Gastroesophageal sphincter (tissue), 4 donors: ENCODE results near the gene MAS1. TPM values are rescaled to one million over a fixed set of nuclear protein-coding genes. Genes with fewer than 3 reads are reported as not detected.
"Not testable (repeated sequence)": the region's sequence is repeated elsewhere in the genome, so short reads cannot be mapped to it uniquely, and the experiment has no call there.

Experiments
- ATAC-seq: fragments of 150-250 bp; one replicate; pipeline ENCODE4 v1.9.1; 2016; ENCODE audit warnings: mild to moderate bottlenecking, moderate library complexity
- H3K27ac ChIP-seq, 4 donors: fragments of 200-600 bp; sonication (generic) in 3 of 4; 1 replicate in 3 of 4; 2 replicates in 1 of 4; pipeline ENCODE4 v1.5.1; 2016 to 2019
- H3K27me3 ChIP-seq: fragments of 200-600 bp; sonication (generic); one replicate; pipeline ENCODE4 v1.5.1; 2019
- H3K36me3 ChIP-seq, 2 donors: fragments of 200-600 bp; sonication (generic); one replicate each; pipeline ENCODE4 v1.5.1; 2019; ENCODE audit warnings: control low read depth in 1 of 2
- H3K4me1 ChIP-seq, 3 donors: fragments of 200-600 bp; sonication (generic); 1 replicate in 2 of 3; 2 replicates in 1 of 3; pipeline ENCODE4 v1.5.1; 2016 to 2019; ENCODE audit warnings: control low read depth in 2 of 3
- H3K4me3 ChIP-seq, 2 donors: fragments of 200-600 bp; sonication (generic); one replicate each; pipeline ENCODE4 v1.5.1; 2019; ENCODE audit warnings: mild to moderate bottlenecking in 1 of 2, moderate library complexity in 1 of 2
- H3K9me3 ChIP-seq, 3 donors: fragments of 200-600 bp; sonication (generic); one replicate each; pipeline ENCODE4 v1.5.1; 2017 to 2019; ENCODE audit warnings: control low read depth in 2 of 3
- CTCF ChIP-seq, 4 experiments: fragments of 200-600 bp in 2 of 4; fragments of 450-650 bp in 2 of 4; sonication (generic) in 1 of 4; IDR thresholded peaks; one replicate each; pipeline ENCODE4 v1.5.1; 2017 to 2019; ENCODE audit warnings: antibody characterized with exemption in 4 of 4, mild to moderate bottlenecking in 2 of 4, moderate library complexity in 2 of 4
- EP300 ChIP-seq: sonication (generic); formaldehyde crosslinking; IDR thresholded peaks from one replicate; pipeline ENCODE4 v1.6.1; 2017; ENCODE audit warnings: antibody characterized with exemption, mild to moderate bottlenecking
- POLR2A ChIP-seq, 2 donors: fragments of 450-650 bp; IDR thresholded peaks; one replicate each; pipeline ENCODE4 v1.6.1; 2017; ENCODE audit warnings: antibody characterized with exemption in 2 of 2, mild to moderate bottlenecking in 2 of 2, moderate library complexity in 1 of 2
- POLR2AphosphoS5 ChIP-seq: sonication (generic); formaldehyde crosslinking; IDR thresholded peaks from one replicate; pipeline ENCODE4 v1.6.1; 2017; ENCODE audit warnings: antibody characterized with exemption
- WGBS, 2 donors: methylation state at CpG; one replicate each; pipeline ENCODE4 v1.1.5; 2018; ENCODE audit warnings: low coverage in 1 of 2; 5-methylcytosine and 5-hydroxymethylcytosine counted together
- total RNA-seq, 4 donors: library from RNA; depleted of rRNA; stranded (reverse); fragments of >200 nt; gene quantifications; one replicate each; pipeline ENCODE4 v1.1.0, GENCODE V29; 2016

MAS1 gene
- total RNA-seq, 4 donors from 2014 or later: not detected

- WGBS, 2 donors: 62 to 65% methylated on average over 3 of the region's 4 CpGs
- TF ChIP-seq POLR2AphosphoS5 (no peak), POLR2A (IDR thresholded peaks at IDR 0.05) (no peak), EP300 (no peak), CTCF (IDR thresholded peaks at IDR 0.05) (no peak)
- H3K4me3 ChIP-seq: no peak overlapping the region
- ATAC-seq: no peak
- H3K27ac ChIP-seq: no peak overlapping the region
- peaks cover 0 to 5% (median 0%) of the 10 kb centered on the region in 3 donors for H3K9me3 ChIP-seq
- peaks cover 27% of the 10 kb centered on the region for H3K27me3 ChIP-seq
- no peaks in the 10 kb centered on the region for H3K36me3 ChIP-seq
- H3K4me1 ChIP-seq: no peaks in the 10 kb centered on the region
Observed at GRCh38 chr6:159916237-159916636, 25.4 kb downstream of the MAS1 start.

- Histone ChIP-seq H3K4me1 (no peaks in the 10 kb centered on the region), H3K9me3 (peaks cover 0 to 5% (median 0%) of the 10 kb centered on the region in 3 donors), H3K4me3 (no peak overlapping the region), H3K27ac (no peak overlapping the region), H3K27me3 (peaks cover 23% of the 10 kb centered on the region), H3K36me3 (no peaks in the 10 kb centered on the region)
- TF ChIP-seq EP300 (no peak), POLR2AphosphoS5 (no peak), CTCF (IDR thresholded peaks at IDR 0.05) (no peak), POLR2A (IDR thresholded peaks at IDR 0.05) (no peak)
- 56 to 68% methylated on average over 7 to 9 of the region's 9 CpGs for WGBS, 2 donors
- no peak for ATAC-seq
Observed at GRCh38 chr6:159916752-159917151, 26.0 kb downstream of the MAS1 start.

GRCh38 chr6:159919011-159919511 lies 28.3 kb downstream of the MAS1 start:
- H3K4me1 ChIP-seq: no peaks in the 10 kb centered on the region
- no peak for TF ChIP-seq CTCF (IDR thresholded peaks at IDR 0.05)
- no peak for TF ChIP-seq EP300
- TF ChIP-seq POLR2A (IDR thresholded peaks at IDR 0.05): no peak
- no peak for TF ChIP-seq POLR2AphosphoS5
- 73 to 92% methylated on average over 2 to 3 of the region's 7 CpGs for WGBS, 2 donors
- H3K27me3 ChIP-seq: peaks cover 6% of the 10 kb centered on the region
- ATAC-seq: no peak
- H3K9me3 ChIP-seq: peaks cover 0 to 5% (median 0%) of the 10 kb centered on the region in 3 donors
- no peak overlapping the region for H3K4me3 ChIP-seq
- no peak overlapping the region for H3K27ac ChIP-seq
- no peaks in the 10 kb centered on the region for H3K36me3 ChIP-seq

- Histone ChIP-seq H3K27ac (no peak overlapping the region), H3K4me3 (no peak overlapping the region), H3K36me3 (no peaks in the 10 kb centered on the region), H3K4me1 (peaks cover 0 to 4% (median 0%) of the 10 kb centered on the region in 3 donors), H3K9me3 (no peaks in the 10 kb centered on the region), H3K27me3 (peaks cover 2% of the 10 kb centered on the region)
- no peak for TF ChIP-seq EP300
- no peak for TF ChIP-seq POLR2AphosphoS5
- no peak for TF ChIP-seq CTCF (IDR thresholded peaks at IDR 0.05)
- no peak for ATAC-seq
- WGBS, 2 donors: 75 to 85% methylated on average over 6 of the region's 6 CpGs
Observed at GRCh38 chr6:159919800-159920199, 29.0 kb downstream of the MAS1 start.

- ATAC-seq: not testable (repeated sequence)
- peaks cover 0 to 14% (median 0%) of the 10 kb centered on the region in 3 donors for H3K4me1 ChIP-seq
Observed at GRCh38 chr6:159924150-159924549, 33.4 kb downstream of the MAS1 start.

More at GRCh38 chr6:159924150-159924549, 33.4 kb downstream of the MAS1 start:
- H3K27me3 ChIP-seq, H3K9me3 ChIP-seq, H3K36me3 ChIP-seq, H3K4me3 ChIP-seq, H3K27ac ChIP-seq: not testable (repeated sequence)
- 63 to 77% methylated on average over 1 to 2 of the region's 2 CpGs for WGBS, 2 donors
